PFSK-1 (cell line): ENCODE data around the gene TMEM196.

Experiments
- FOXP2 ChIP-seq: optimal IDR thresholded peaks from 2 replicates; pipeline ENCODE3; 2011; ENCODE audit warnings: borderline replicate concordance, control low read depth, inconsistent platforms; ENCODE audit not compliant: insufficient read depth; ENCODE audit errors: extremely low read length, extremely low read depth
- POLR2AphosphoS5 ChIP-seq: IDR thresholded peaks from 2 replicates; pipeline ENCODE4 v1.6.1; 2012; ENCODE audit warnings: low read depth, mild to moderate bottlenecking, control low read depth, low read length, moderate library complexity
- REST ChIP-seq, 2 experiments: IDR thresholded peaks; 2 replicates each; pipeline versions ENCODE4 v1.6.1 to v1.8.0; 2011 to 2012; ENCODE audit warnings: low read depth in 2 of 2, low read length in 2 of 2, control low read depth in 1 of 2, inconsistent platforms in 1 of 2, mild to moderate bottlenecking in 1 of 2, moderate library complexity in 1 of 2; ENCODE audit not compliant: insufficient read depth in 1 of 2
- SIN3A ChIP-seq: IDR thresholded peaks from 2 replicates; pipeline ENCODE4 v1.6.1; 2012; ENCODE audit warnings: mild to moderate bottlenecking, low read length, moderate library complexity, borderline replicate concordance; ENCODE audit not compliant: insufficient read depth
- TAF1 ChIP-seq: IDR thresholded peaks from 2 replicates; pipeline ENCODE4 v1.6.1; 2012; ENCODE audit warnings: low read length, control low read depth, borderline replicate concordance; ENCODE audit not compliant: insufficient read depth

TMEM196 gene

GRCh38 chr7:19728716-19729115 lies 44.7 kb downstream of the TMEM196 start:
- TF ChIP-seq SIN3A (no peak), REST (IDR thresholded peaks at IDR 0.05; ENCODE audit: insufficient read depth in 1 of 2, low read depth in 2 of 2, low read length in 2 of 2) (no peak), FOXP2 (no peak), POLR2AphosphoS5 (no peak), TAF1 (no peak)

DNA sequence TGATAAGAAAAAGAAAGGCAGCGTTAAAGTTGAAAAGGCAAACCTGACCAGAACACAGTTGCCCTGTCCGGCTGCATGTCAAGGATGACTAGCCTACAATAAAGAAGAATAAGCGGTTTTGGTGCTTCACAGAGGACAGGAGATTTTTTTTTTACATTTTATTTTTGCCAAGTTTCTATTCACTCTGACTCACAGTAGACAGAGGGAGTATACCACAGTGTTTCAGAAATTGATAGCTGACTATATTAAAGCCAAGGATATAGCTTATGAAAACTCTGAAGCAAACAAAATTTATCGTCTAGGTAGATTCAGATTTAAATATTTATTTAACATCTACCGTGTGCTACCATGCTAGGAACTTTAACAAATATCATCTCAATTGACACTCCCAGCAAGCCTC lies 47.6 kb downstream of the TMEM196 start:
- TF ChIP-seq REST (IDR thresholded peaks at IDR 0.05; ENCODE audit: insufficient read depth in 1 of 2, low read depth in 2 of 2, low read length in 2 of 2) (no peak), SIN3A (no peak), POLR2AphosphoS5 (no peak)

GRCh38 chr7:19715499-19715898 lies 57.9 kb downstream of the TMEM196 start:
- TF ChIP-seq FOXP2: no peak
- no peak for TF ChIP-seq REST (IDR thresholded peaks at IDR 0.05; ENCODE audit: insufficient read depth in 1 of 2, low read depth in 2 of 2, low read length in 2 of 2)
- TF ChIP-seq POLR2AphosphoS5: no peak
- no peak for TF ChIP-seq TAF1
- no peak for TF ChIP-seq SIN3A

GRCh38 chr7:19713676-19714075 lies 59.7 kb downstream of the TMEM196 start:
- TF ChIP-seq SIN3A (no peak), REST (IDR thresholded peaks at IDR 0.05; ENCODE audit: insufficient read depth in 1 of 2, low read depth in 2 of 2, low read length in 2 of 2) (no peak), FOXP2 (no peak), POLR2AphosphoS5 (no peak), TAF1 (no peak)

- TF ChIP-seq TAF1 (no peak), POLR2AphosphoS5 (no peak), SIN3A (no peak), REST (IDR thresholded peaks at IDR 0.05; ENCODE audit: insufficient read depth in 1 of 2, low read depth in 2 of 2, low read length in 2 of 2) (no peak), FOXP2 (no peak)
Measured at GRCh38 chr7:19709249-19709578, 64.2 kb downstream of the TMEM196 start.
